GM18909 (cell line): Measurements from ENCODE around the gene EHMT1.
"Not testable (repeated sequence)": the region's sequence is repeated elsewhere in the genome, so short reads cannot be mapped to it uniquely, and the experiment has no call there.

Source experiments
- ATAC-seq: cut with Tn5 transposase; IDR thresholded peaks from one replicate; pipeline ENCODE4 v1.9.1; 2021; ENCODE audit warnings: mild to moderate bottlenecking; ENCODE audit not compliant: unreplicated experiment, poor library complexity

EHMT1 gene

GRCh38 chr9:137777761-137778160, 159.0 kb downstream of the EHMT1 start:
- no peak for ATAC-seq

DNA sequence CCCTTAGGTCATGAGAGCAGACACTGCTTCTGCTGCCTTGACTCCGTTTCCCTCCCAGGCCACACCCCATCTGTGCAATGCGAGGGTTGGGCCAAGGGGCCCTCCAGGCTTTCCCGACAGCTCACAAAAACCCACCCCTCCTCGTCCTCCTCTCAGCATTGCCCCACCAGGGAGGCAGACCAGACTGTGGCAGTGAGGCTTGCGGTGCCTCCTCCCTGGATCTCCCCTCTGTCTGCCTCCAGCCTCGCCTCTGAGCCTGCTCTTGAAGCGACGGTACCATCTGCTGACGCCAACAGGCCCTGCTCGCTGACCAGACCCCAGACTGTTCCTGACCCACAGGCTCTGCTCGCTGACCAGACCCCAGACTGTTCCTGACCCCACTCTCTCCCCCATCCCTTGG, 159.5 kb downstream of the EHMT1 start:
- no peak for ATAC-seq

DNA sequence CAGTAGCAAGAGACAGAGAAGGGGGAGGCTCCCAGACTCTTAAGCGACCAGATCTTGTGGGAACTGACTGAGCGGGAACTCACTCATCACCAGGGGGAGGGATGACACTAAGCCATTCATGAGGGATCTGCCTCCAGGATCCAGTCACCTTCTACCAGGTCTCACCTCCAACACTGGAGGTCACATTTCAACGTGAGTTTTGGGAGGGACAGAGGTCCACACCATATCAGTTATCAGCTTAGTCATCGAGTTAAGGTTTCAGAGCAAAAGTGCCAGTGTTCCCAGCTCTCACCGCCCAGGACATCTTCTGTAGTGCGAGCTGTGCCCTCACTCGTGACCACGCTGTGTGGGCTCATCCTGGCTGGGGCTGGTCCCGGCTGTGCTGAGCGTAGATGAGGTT, 160.1 kb downstream of the EHMT1 start:
- no peak for ATAC-seq

DNA sequence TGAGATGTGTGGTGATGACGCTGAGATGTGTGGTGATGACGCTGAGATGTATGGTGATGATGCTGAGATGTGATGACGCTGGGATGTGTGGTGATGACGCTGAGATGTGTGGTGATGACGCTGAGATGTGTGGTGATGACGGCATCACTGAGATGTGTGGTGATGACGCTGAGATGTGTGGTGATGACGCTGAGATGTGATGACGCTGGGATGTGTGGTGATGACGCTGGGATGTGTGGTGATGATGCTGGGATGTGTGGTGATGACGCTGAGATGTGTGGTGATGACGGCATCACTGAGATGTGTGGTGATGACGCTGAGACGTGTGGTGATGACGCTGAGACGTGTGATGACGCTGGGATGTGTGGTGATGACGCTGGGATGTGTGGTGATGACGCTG, 161.2 kb downstream of the EHMT1 start:
- ATAC-seq, result not testable (repeated sequence)

- ATAC-seq, result no peak
These were observed 163.2 kb downstream of the EHMT1 start for GRCh38 chr9:137781906-137782585.

- no peak for ATAC-seq
These were observed 164.7 kb downstream of the EHMT1 start for GRCh38 chr9:137783521-137783920.

GRCh38 chr9:137784046-137784445, 165.2 kb downstream of the EHMT1 start:
- no peak for ATAC-seq

GRCh38 chr9:137784641-137785513, 166.1 kb downstream of the EHMT1 start:
- no peak for ATAC-seq

DNA sequence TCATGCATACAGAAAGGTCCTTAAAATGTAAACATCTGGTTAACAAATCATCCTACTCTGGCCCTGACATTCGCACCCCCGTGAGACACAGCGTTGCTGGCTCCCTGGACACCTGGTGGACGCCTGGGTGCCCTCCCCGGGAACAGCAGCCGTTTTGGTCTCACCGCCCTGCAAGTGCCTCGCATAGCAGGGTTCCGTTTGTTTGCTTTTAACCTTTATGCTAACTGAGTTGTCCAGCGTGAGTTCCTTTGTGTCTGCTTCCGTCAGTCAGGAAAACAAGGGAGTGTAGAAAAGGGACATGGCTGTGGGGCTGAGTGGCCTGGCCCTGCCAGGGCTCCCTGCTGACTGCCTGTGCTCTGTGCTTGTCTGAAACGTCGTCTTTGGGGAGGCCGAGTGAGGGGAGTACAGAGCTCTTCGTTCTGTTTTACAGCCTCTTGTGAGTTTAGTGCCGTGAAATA, 166.9 kb downstream of the EHMT1 start:
- no peak for ATAC-seq

DNA sequence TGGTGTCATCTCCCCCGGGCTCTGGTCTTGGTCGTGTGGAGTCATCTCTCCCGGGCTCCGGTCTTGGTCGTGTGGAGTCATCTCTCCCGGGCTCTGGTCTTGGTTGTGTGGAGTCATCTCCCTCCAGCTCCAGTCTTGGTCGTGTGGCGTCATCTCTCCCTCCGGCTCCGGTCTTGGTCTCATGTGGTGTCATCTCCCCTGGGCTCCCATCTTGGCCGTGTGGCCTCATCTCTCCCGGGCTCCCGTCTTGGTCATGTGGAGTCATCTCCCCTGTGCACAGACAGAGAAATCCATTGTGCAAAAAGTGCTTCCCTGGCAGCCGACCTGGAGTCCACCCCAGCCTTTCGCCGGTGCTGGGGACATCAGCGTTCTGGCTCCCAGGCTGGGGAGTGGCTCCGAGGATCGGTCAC, 167.7 kb downstream of the EHMT1 start:
- ATAC-seq, result no peak

DNA sequence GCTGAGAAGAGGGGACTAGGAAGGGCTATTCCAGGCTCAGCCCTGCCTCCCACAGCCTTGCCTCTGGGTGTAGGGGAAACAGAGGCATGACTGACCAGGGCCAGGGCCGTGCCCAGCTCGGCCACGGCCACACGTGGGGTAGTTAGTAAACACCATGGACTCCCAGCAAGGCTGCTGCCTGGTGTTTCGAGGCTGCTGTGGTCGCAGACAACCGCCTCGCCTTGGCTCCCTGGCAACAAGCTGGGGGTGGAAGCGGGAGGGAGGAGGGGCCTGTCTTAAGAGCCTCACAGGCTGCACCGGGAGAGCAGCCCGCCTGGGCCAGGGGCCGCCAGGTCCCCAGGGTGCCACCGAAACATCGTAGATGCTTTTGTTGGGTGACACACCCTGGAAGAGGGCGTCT, 168.6 kb downstream of the EHMT1 start:
- ATAC-seq, result no peak

DNA sequence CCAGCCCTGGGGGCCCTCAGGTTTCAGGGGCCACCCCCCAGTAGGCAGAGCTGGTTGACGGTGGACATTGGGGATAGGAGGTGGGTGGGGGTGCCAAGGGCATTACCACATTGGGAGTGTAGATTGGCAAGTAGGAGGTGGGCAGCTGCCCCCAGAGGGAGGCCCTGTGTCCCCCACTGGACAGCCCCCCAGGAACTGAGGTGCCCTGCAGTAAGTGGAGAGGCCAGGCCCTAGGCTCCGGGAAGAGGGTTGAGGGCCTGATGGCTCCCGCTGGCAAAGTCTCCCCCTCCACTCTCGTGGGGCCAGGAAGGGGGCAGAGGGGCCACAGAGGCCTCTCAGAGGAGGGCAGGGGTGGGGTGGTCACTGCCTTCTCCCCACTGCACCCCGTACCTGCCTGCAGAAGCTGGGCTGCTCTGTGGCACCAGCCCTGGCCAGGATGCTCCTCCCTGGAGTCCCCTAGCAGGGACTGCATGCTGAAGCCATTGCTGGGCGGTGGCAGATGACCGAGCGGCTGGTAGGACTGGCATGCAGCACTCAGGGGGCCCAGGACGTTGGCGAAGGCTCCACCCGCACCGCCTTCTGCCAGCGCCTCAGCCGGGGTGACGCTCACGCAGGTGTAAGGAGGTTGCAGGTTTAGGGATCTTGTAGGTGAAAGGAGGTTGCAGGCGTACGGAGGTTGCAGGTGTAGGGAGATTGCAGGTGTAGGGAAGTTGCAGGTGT, 169.1 kb downstream of the EHMT1 start:
- no peak for ATAC-seq

DNA sequence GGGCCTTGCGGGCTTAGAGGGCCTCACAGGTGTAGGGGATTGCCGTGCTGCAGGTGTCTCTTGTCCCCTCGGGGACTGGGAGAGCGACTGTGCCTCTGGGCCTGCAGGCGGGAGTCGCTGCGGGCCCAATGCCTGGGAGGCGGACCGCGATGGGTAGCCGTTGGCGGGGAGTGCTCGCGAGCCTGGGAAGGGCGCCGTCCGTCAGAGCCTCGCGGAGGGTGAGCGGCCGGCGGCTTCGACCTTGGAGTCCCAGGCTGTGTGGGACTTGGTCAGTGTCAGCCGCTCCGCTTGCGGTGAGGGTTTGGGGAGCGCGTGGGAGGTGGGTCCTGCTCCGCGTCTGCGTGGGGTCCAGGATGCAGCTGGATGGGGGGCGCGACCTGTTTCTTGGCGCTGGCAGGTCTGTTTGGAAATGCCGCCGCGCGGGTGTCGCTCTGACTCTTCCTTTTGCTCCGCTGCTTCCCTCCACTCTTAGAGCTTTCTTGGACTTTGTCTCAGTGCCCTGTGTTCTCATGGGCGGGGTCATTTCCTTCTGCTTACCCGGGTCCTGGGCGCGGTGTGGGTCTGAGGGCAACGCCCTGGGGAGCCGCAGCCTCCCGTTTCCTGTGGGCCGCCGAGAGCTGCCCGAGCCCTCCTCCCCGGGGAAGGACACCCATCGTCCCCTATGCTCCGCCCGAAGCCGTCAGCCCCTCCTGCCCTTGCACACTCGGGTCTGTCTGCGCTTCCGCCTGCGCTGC, 169.9 kb downstream of the EHMT1 start:
- ATAC-seq, result no peak

DNA sequence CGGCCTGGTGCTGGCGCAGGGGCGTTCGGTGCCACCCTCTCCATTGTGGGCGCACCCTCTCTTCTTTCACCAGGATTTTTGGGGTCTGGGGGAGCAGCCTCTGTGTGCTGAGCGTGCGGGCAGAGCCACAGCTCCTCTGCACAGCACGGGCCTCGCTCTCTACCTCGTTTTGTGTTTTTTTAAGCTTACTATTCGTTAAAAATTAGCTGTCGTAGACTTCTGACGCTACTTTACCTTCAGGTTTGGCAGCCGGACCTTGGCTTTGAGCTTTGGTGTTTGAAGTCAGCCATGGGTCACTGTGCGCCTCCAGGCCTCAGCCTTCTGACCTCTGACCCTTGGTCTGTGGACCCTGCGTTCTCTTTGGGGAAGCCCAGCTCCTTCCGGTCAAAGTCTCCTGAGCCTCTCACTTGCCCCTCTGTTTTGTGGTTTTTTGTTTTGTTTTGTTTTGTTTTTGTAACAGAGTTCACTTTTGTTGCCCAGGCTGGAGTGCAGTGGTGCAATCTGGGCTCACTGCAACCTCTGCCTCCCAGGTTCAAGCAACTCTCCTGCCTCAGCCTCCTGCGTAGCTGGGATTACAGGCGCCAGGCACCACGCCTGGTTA, 170.6 kb downstream of the EHMT1 start:
- no peak for ATAC-seq

GRCh38 chr9:137791947-137792346, 173.1 kb downstream of the EHMT1 start:
- no peak for ATAC-seq

GRCh38 chr9:137793196-137793841, 174.5 kb downstream of the EHMT1 start:
- ATAC-seq, result no peak

GRCh38 chr9:137795156-137795666, 176.4 kb downstream of the EHMT1 start:
- ATAC-seq, result no peak

DNA sequence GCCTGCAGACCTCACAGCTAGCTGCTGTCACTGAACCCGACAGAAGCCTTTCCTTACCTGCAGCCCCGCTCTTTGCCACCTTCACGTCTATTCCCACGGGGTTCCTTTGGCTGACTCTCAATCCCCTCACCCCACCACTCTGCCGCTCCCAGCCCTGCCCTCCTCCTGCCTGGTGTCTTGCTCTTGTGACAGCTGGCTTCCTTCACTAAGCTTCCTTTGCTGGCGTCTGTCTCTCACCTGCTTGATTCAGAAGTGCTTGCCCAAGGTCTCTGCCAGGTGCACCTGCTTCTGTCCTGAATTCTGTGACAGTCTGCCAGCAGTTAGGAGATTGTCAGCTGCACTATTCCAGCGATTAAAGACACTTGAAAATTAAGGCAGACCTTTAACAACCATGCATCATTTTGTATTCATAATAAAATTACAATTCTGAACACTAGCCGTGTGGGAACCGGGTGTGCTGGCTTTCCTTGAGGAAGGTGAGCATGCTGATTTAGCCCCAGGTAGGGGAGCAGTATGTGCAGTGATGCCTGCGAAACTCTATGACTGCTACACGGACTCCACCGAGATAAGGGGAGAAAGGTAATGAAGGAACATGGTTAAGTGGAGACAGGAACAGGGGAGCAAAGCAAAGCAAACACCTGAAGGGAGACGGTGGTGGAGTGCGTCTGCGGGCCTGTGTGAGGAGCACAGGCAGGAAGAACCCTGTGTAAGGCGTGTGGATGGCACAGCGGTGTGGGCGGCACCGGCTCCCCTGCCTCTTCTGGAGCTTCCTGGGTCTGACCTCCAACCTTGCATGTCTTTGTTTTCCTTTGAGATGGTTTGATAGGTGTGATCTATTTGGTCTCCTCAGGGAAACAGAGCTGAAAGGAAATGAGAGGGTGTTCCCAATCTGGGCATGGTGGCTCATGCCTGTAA, 178.7 kb downstream of the EHMT1 start:
- no peak for ATAC-seq
